ENCODE results near the gene ZNF18. TPM values are rescaled to one million over a fixed set of nuclear protein-coding genes. Genes with fewer than 3 reads are reported as not detected.
"Not testable (repeated sequence)": the region's sequence is repeated elsewhere in the genome, so short reads cannot be mapped to it uniquely, and the experiment has no call there.

The ZNF18 gene
- total and polyA plus RNA-seq, 4 donors: 4.0 to 10.2 (median 5.4) TPM

- DNase-seq (no peak), ATAC-seq (ENCODE audit: insufficient read depth, low FRiP score) (no peak)
- peaks cover 9 to 23% (median 17%) of the 10 kb centered on the region in 4 donors for H3K36me3 ChIP-seq (ENCODE audit: control insufficient read depth in 4 of 4, insufficient read depth in 4 of 4, low read length in 4 of 4)
- WGBS, 2 donors: 93 to 95% methylated on average over 3 of the region's 3 CpGs
- no peak for TF ChIP-seq CTCF (IDR thresholded peaks at IDR 0.05; ENCODE audit: control extremely low read depth, extremely low read depth)
- H3K4me3 ChIP-seq: no peak overlapping the region
- H3K9me3 ChIP-seq (ENCODE audit: control insufficient read depth in 4 of 4, insufficient read depth in 3 of 4, low read length in 3 of 4): no peaks in the 10 kb centered on the region
- no peaks in the 10 kb centered on the region for H3K4me1 ChIP-seq (ENCODE audit: control insufficient read depth in 5 of 5, insufficient read depth in 5 of 5, low read length in 5 of 5)
- H3K27me3 ChIP-seq (ENCODE audit: control insufficient read depth in 3 of 3, insufficient read depth in 3 of 3, low read length in 2 of 3): no peaks in the 10 kb centered on the region
- no peak overlapping the region for H3K9ac ChIP-seq (ENCODE audit: insufficient read depth in 1 of 2, low read length in 2 of 2)
- H3K27ac ChIP-seq (ENCODE audit: low read depth in 1 of 2, low read length in 1 of 2): no peak overlapping the region
These were observed 17.5 kb downstream of the ZNF18 start for GRCh38 chr17:11979795-11980194.

DNA sequence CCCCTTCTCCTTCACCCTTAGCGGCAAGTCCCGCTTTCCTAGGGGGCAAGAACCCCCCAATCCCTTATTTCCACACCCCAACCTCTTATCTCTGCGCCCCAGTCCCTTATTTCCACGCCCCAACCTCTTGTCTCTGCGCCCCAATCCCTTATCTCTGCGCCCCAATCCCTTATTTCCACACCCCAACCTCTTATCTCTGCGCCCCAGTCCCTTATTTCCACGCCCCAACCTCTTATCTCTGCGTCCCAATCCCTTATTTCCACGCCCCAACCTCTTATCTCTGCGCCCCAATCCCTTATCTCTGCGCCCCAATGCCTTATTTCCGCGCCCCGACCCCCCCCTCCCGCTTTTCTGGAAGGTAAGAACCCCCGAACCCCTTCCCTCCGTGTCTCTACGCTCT, 24.5 kb downstream of the ZNF18 start:
- not testable (repeated sequence) for ATAC-seq (ENCODE audit: insufficient read depth, low FRiP score)

GRCh38 chr17:11969565-11969964, 27.7 kb downstream of the ZNF18 start:
- H3K4me1 ChIP-seq (ENCODE audit: control insufficient read depth in 5 of 5, insufficient read depth in 5 of 5, low read length in 5 of 5): no peaks in the 10 kb centered on the region
- no peak overlapping the region for H3K4me3 ChIP-seq
- no peak overlapping the region for H3K27ac ChIP-seq (ENCODE audit: low read depth in 1 of 2, low read length in 1 of 2)
- TF ChIP-seq CTCF (IDR thresholded peaks at IDR 0.05; ENCODE audit: control extremely low read depth, extremely low read depth): no peak
- H3K36me3 ChIP-seq (ENCODE audit: control insufficient read depth in 4 of 4, insufficient read depth in 4 of 4, low read length in 4 of 4): no peaks in the 10 kb centered on the region
- 86 to 96% methylated on average over 2 of the region's 2 CpGs for WGBS, 2 donors
- no peak for DNase-seq
- H3K9ac ChIP-seq (ENCODE audit: insufficient read depth in 1 of 2, low read length in 2 of 2): no peak overlapping the region
- H3K27me3 ChIP-seq (ENCODE audit: control insufficient read depth in 3 of 3, insufficient read depth in 3 of 3, low read length in 2 of 3): no peaks in the 10 kb centered on the region
- ATAC-seq (ENCODE audit: insufficient read depth, low FRiP score): no peak
- H3K9me3 ChIP-seq (ENCODE audit: control insufficient read depth in 4 of 4, insufficient read depth in 3 of 4, low read length in 3 of 4): peaks cover 2 to 12% (median 2%) of the 10 kb centered on the region in 4 donors

More for the DNA sequence above, 24.5 kb downstream of the ZNF18 start:
- H3K9me3 ChIP-seq (ENCODE audit: control insufficient read depth in 4 of 4, insufficient read depth in 3 of 4, low read length in 3 of 4); H3K4me1 ChIP-seq (ENCODE audit: control insufficient read depth in 5 of 5, insufficient read depth in 5 of 5, low read length in 5 of 5); H3K27me3 ChIP-seq (ENCODE audit: control insufficient read depth in 3 of 3, insufficient read depth in 3 of 3, low read length in 2 of 3); H3K36me3 ChIP-seq (ENCODE audit: control insufficient read depth in 4 of 4, insufficient read depth in 4 of 4, low read length in 4 of 4); H3K27ac ChIP-seq (ENCODE audit: low read depth in 1 of 2, low read length in 1 of 2); H3K4me3 ChIP-seq; DNase-seq; H3K9ac ChIP-seq (ENCODE audit: insufficient read depth in 1 of 2, low read length in 2 of 2): not testable (repeated sequence)
- 93 to 94% methylated on average over 19 of the region's 19 CpGs for WGBS, 2 donors

GRCh38 chr17:11954936-11955335, 42.3 kb downstream of the ZNF18 start:
- no peaks in the 10 kb centered on the region for H3K27me3 ChIP-seq (ENCODE audit: control insufficient read depth in 3 of 3, insufficient read depth in 3 of 3, low read length in 2 of 3)
- no peak overlapping the region for H3K4me3 ChIP-seq
- peaks cover 0 to 16% (median 3%) of the 10 kb centered on the region in 4 donors for H3K9me3 ChIP-seq (ENCODE audit: control insufficient read depth in 4 of 4, insufficient read depth in 3 of 4, low read length in 3 of 4)
- H3K27ac ChIP-seq (ENCODE audit: low read depth in 1 of 2, low read length in 1 of 2): no peak overlapping the region
- no peak for TF ChIP-seq CTCF (IDR thresholded peaks at IDR 0.05; ENCODE audit: control extremely low read depth, extremely low read depth)
- DNase-seq (no peak), ATAC-seq (ENCODE audit: insufficient read depth, low FRiP score) (no peak)
- H3K4me1 ChIP-seq (ENCODE audit: control insufficient read depth in 5 of 5, insufficient read depth in 5 of 5, low read length in 5 of 5): no peaks in the 10 kb centered on the region
- no peak overlapping the region for H3K9ac ChIP-seq (ENCODE audit: insufficient read depth in 1 of 2, low read length in 2 of 2)
- peaks cover 2 to 6% (median 3%) of the 10 kb centered on the region in 4 donors for H3K36me3 ChIP-seq (ENCODE audit: control insufficient read depth in 4 of 4, insufficient read depth in 4 of 4, low read length in 4 of 4)

All from lung (tissue), 12 donors.